Ishikawa (cell line): ENCODE results near the gene DMRTA2.

Source experiments
- RAD21 ChIP-seq: IDR thresholded peaks from 2 replicates; pipeline ENCODE4 v1.6.1; 2012; ENCODE audit warnings: low read depth
- TAF1 ChIP-seq: IDR thresholded peaks from 2 replicates; pipeline ENCODE4 v1.6.1; 2012; ENCODE audit warnings: low read depth, mild to moderate bottlenecking

DNA sequence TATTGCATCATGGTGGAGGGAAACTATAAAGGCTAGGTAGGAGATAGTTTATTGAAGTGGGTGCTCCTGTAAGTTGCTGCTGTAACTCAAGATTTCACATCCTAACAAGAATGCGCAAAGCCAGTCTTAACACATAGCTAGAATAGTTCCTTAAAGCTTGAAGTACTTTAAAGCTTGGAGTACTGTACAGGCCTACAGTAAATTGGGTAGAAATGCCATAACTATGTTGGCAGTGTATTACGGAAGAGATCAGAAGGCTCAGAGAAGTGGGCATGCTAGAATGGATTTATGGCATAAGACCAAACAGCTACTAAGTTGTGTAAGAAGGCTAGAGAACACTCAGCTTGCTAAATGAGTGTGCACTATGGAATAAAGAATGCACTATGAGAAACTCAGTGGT is 44.5 kb downstream of the DMRTA2 start:
- TF ChIP-seq RAD21, result no peak
- TF ChIP-seq TAF1, result no peak
